NCI-H2171 treated with DMSO at 0.1 percent for 48 hours (cell line): ENCODE results near the gene ADAMTS2.

ENCODE experiments used
- DNase-seq: peaks from one replicate; lab custom pipeline; 2025; lab: John Stamatoyannopoulos, UW

The ADAMTS2 gene

DNA sequence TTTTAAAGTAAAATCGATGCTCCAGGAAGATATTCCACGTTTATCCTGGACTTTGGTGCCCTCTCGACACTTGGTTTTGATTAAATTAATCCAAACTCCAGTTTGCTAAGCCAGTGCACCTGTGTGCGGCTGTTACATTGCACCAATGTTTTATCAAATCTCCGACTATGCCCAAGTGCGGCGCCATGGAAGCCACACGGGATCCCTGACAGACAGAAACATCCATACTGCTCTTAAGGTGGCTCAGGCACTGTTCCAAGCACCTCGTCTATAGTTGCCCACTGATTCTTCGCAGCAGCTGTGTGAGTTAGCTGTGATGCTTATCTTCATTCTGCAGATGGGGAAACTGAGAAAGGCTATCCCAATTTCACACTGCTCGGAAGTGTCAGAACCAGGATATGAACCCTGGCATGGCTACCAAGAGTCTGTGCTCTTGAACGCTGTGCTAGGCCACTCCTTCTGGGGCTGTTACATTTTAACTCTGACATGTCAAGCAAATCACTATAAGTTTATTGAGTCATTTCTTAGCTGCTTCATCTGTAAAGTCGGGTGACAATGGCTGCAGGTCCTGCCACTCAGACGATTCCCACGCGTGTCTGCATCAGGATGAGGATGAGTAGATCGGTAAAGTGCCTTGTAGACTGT, 113.0 kb downstream of the ADAMTS2 start:
- no peak for DNase-seq

DNA sequence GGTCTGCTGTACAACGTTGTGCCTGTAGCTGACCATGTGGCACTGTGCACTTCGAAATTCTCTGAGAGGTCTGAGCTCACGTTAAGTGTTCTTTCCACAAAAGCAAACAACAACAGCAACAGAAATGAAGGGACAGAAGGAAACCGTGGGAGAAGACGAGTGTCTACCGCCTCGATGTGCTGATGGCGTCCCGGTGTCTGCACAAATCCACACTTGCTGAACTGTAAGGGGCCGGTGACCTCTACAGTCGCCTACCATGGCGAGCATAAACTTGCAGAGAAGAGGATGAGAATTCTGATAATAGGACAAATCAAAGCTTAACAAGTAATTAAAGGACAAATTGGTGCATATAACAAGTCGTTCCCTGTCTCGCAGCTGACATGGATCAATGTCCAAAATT, 114.0 kb downstream of the ADAMTS2 start:
- no peak for DNase-seq

DNA sequence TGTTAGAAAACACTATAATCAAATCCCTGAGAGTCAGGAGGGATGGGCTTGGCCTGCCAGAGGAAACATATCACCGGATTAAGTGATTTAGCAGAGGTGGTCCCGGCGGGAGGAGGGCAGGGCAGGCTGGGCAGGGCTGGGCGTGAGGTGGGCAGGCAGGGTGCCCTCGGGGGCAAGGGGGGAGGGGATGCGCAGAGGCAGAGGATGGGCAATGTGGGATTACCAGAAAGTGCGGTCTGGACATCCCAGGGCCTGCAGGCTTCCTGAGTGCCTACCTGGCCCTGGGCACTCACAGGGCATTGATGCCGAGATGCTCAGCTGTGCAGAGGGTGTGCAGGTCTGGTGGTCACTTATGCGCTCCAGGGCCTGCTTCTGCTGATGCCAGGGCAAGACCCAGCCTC, 115.2 kb downstream of the ADAMTS2 start:
- no peak for DNase-seq

DNA sequence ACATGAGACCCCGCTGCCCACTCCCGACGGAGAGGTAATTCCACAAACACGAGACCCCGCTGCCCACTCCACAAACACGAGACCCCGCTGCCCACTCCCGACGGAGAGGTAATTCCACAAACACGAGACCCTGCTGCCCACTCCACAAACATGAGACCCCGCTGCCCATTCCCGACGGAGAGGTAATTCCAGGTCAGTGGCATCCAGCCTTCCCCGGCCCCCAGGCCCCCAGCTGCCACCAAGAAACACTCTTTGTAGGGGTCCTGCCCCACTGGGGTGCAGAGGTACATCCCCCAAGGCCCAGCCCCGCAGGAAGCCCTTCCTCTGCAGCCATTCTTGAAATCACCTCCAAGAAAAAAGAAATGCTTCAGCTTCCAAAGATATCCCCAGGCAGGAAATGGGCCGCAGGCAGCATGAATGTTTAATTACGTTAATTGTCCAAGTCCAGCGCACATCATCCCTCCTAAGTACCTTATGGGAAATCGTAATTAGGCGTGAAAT, 115.9 kb downstream of the ADAMTS2 start:
- DNase-seq, result no peak

DNA sequence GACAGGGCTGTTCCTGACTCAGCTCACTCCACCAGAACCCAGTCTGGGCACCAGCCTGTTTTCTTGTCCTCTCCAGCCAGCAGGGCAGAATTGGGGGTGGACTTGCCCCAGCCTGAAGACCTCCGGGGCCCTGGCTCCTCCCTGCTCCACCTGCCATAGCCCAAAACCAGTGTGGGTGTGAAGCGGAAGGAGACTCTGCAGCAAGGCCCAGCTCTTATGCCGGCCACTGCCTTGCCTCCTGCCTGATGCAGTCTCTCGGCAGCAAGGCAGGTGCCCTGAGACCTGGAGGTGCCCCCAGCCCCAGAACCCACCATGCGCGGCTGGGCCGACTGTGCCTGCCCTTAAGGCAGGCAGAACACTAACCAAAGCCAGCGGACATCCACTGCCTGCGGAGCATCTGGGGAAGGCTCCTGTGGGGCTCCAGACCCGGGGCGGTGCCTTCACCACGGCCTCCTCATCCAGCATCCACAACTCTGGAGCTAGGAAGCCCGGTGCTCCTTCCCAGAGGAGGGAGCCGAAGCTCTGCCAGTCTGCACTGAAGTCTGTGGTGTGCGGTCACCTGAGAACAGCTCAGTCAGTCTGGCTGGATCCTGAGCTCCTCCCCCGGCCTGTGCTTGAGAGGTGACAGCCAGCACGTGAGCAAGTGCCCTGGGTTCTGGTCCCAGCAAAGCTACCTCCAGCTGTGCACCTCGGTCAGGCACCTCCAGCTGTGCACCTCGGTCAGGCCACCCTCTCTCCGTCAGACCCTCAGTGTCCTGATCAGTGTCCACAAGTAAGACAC, 116.7 kb downstream of the ADAMTS2 start:
- no peak for DNase-seq

DNA sequence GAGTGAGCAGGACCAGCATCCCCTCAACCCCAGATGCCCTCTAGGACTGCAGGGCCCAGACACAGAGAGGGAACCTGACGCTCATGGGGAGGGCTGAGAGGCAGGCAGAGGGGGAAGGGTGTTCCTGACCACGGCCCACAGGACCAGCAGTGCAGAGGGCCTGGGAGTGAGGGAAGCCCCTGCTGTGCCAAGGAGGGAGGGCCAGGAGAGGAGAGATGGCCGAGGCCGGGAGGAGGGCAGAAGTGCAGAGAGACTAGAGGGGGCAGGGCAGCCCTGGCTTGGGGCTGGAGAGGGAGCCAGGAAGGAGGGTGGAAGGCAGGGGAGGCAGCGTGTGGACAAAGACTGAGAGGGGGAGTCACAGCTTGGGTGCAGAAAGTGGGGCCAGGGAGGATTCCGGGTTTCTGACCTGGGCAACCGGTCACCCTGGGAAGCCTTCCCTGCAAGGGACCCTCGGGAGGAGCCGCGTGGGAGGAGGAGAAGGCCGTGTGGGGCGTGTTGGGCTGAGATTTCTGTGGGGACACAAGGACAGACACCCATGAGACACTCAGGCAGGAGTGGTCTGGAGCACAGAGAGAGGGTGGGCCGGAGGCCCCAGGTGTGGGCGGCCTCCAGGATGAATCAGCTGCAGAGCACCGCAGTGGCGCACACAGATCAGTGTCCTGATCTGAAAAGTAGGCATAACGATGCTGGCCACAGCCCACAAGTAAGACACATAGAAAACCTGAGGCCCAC, 117.5 kb downstream of the ADAMTS2 start:
- DNase-seq, result no peak

GRCh38 chr5:179227229-179227579, 118.1 kb downstream of the ADAMTS2 start:
- no peak for DNase-seq

GRCh38 chr5:179226696-179227095, 118.6 kb downstream of the ADAMTS2 start:
- DNase-seq, result no peak

- no peak for DNase-seq
These were observed 119.9 kb downstream of the ADAMTS2 start for GRCh38 chr5:179225387-179225786.

GRCh38 chr5:179224741-179225140, 120.5 kb downstream of the ADAMTS2 start:
- DNase-seq, result no peak

GRCh38 chr5:179223961-179224360, 121.3 kb downstream of the ADAMTS2 start:
- DNase-seq, result no peak

DNA sequence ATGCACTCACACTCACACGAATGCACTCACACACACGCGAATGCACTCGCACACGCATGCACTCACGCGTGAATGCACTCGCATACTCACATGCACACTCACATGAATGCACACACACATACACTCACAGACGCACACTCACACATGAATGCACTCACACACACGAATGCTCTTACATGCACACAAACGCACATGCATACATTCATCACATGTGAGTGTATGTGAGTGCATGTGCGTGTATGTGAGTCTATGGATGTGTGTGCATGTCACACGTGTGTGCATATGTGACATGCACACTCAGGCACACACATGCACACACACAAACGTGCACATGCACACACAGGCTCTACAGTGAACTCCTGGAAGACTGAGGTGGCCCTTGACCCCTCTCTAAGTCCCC, 121.7 kb downstream of the ADAMTS2 start:
- no peak for DNase-seq

GRCh38 chr5:179222246-179223017, 122.8 kb downstream of the ADAMTS2 start:
- DNase-seq, result no peak

- no peak for DNase-seq
These were observed 123.4 kb downstream of the ADAMTS2 start for GRCh38 chr5:179221877-179222220.

DNA sequence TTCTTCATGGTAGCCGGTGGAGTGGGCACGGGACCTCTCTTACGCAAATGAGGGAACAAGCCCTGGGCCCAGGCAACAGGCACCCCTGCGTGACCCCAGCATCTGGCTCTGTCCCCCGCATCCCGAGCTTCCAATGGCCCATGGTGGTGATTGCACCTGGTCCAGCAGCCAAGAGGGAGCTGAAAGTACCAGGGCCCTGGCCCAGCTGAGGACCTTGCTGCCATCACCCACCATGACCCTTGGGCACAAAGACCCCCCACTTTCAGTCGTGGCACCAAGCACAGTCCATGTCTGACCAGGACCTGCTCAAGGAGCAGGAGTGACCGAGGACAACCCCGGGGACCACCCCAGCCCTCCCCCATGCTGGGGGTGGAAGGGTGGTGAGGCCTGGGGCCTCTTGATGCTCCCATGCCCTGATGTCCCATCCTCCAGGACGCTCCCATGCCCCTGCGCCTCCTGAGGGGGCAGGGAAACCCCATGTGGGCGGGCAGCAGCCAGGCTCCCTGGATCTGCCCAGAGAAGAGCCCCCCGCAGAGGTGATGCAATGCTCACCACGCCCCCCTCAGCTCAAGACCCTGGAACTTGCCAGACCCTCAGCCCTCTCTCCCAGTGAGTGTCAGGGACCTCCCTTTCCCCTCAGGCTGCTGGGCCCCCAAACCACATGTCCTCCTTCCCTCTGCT, 123.9 kb downstream of the ADAMTS2 start:
- DNase-seq, result no peak

GRCh38 chr5:179220716-179221115, 124.5 kb downstream of the ADAMTS2 start:
- no peak for DNase-seq

- no peak for DNase-seq
These were observed 125.3 kb downstream of the ADAMTS2 start for GRCh38 chr5:179219661-179220620.

GRCh38 chr5:179218943-179219330, 126.3 kb downstream of the ADAMTS2 start:
- no peak for DNase-seq

DNA sequence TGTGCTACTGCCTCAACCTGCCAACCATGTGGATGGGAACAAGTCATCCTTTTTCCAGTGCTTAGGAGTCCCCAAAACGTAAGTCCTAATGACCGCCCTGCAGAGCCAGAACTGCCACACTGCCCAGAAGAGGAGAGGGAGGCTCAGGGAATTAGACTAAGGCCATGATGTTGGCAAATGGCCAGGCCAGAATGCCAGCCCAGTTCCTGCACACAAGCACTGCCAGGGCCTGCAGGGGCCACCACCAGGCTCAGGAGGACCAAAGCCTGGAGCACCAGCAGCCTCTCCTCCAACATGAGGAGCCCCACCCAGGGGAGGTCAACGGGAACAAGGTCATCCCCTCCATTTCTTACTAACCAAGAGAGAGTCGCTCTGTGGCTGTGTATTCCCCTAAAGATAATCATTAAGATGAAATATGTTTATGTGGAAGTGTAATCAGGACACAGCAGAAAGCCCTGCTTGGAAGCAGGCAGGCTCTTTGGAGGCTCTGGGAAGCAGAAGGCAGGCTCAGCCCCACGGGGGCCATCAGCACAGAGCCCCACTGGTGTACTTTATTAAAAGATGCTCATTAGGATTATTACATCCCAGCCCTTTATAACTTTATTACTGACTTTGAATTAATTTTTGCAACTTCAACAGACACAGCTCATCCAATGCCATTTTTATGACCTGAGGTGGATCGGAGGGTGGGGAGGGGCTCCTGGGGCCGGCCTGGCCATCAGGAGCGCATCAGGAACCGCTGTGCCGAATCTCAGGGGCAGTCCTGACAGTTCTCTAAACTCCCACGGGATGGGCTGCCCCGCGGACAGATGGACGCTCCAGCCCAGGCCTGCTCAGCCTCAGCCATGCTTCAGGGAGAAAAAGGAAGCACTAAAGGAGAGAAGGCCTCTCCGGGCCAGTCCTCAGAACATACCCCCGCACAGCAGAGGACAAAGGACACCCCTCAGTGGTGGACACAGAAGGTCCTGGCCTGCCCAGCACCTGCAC, 127.0 kb downstream of the ADAMTS2 start:
- DNase-seq, result no peak
